ENCODE measurements around the gene RBM34. TPM values are rescaled to one million over a fixed set of nuclear protein-coding genes. Genes with fewer than 3 reads are reported as not detected.

Gene RBM34
- polyA plus RNA-seq, 3 donors: 20.5 to 25.7 (median 22.5) TPM

DNA sequence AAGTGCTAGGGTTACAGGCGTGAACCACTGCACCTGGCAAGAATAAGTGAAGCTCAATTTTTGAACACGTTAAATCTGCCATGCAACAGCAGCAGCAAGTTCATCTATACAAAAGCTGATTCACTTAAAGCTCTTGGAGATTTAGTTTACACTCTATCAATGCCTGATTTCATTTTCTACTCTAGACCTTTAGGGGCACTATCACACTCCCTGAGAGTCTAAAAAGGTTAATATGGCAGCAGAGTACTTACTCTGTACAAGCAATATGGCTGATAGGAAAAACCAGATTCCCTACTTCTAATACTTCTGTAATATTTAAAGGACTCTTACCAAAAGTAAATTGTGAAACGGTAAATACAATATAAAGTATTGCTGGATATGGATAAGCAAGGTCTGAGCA lies 4.8 kb downstream of the RBM34 start:
- H3K9ac ChIP-seq (ENCODE audit: insufficient read depth, low read length, poor library complexity, severe bottlenecking): no peak overlapping the region
- H3K79me2 ChIP-seq (ENCODE audit: insufficient read depth, low read length): peaks cover 51% of the 10 kb centered on the region
- H3K27ac ChIP-seq (ENCODE audit: low read depth in 1 of 2, low read length in 2 of 2): no peak overlapping the region
- H3K4me1 ChIP-seq (ENCODE audit: control insufficient read depth in 1 of 2, insufficient read depth in 2 of 2, low read length in 2 of 2): peaks cover 9 to 14% of the 10 kb centered on the region in 2 donors
- Mint-ChIP-seq H3K4me1 (peaks cover 8% of the 10 kb centered on the region), H3K4me3 (no peak overlapping the region), H3K27ac (peak overlapping the region in 1 of 7 donors; percentile 30), H3K36me3 (peaks cover 35 to 54% of the 10 kb centered on the region in 2 donors), H3K9me3 (peaks cover 0 to 2% (median 0%) of the 10 kb centered on the region in 7 donors), H3K27me3 (ENCODE audit: low read depth in 3 of 3) (no peaks in the 10 kb centered on the region)
- no peaks in the 10 kb centered on the region for H3K27me3 ChIP-seq (ENCODE audit: control insufficient read depth in 2 of 2, insufficient read depth in 2 of 2, low read length in 2 of 2)
- no peak for DNase-seq
- TF ChIP-seq, protein P1, sequence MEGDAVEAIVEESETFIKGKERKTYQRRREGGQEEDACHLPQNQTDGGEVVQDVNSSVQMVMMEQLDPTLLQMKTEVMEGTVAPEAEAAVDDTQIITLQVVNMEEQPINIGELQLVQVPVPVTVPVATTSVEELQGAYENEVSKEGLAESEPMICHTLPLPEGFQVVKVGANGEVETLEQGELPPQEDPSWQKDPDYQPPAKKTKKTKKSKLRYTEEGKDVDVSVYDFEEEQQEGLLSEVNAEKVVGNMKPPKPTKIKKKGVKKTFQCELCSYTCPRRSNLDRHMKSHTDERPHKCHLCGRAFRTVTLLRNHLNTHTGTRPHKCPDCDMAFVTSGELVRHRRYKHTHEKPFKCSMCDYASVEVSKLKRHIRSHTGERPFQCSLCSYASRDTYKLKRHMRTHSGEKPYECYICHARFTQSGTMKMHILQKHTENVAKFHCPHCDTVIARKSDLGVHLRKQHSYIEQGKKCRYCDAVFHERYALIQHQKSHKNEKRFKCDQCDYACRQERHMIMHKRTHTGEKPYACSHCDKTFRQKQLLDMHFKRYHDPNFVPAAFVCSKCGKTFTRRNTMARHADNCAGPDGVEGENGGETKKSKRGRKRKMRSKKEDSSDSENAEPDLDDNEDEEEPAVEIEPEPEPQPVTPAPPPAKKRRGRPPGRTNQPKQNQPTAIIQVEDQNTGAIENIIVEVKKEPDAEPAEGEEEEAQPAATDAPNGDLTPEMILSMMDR (IDR thresholded peaks at IDR 0.05): no peak
- no peaks in the 10 kb centered on the region for H3K9me3 ChIP-seq (replicated peaks in 1 of 2; ENCODE audit: control insufficient read depth in 1 of 2, insufficient read depth in 1 of 2, low read length in 2 of 2)
- H4K20me1 ChIP-seq (ENCODE audit: insufficient read depth, low read length): peaks cover 13% of the 10 kb centered on the region
- no peak overlapping the region for H3K4me2 ChIP-seq (replicated peaks; ENCODE audit: extremely low read depth, low read length, poor library complexity, severe bottlenecking)
- no peak overlapping the region for H2AFZ ChIP-seq (ENCODE audit: insufficient read depth, low read depth, low read length, poor library complexity, severe bottlenecking)
- no peak overlapping the region for H3K4me3 ChIP-seq (replicated peaks in 1 of 3; ENCODE audit: low read depth in 2 of 3, low read length in 3 of 3)
- H3K36me3 ChIP-seq (replicated peaks in 1 of 2; ENCODE audit: control insufficient read depth in 1 of 2, insufficient read depth in 2 of 2, low read length in 2 of 2): peaks cover 62 to 74% of the 10 kb centered on the region in 2 donors
- intact Hi-C loops (cut with micrococcal nuclease): no loop called here
- 100% methylated on average over 1 of the region's 3 CpGs for WGBS (ENCODE audit: insufficient coverage)

GRCh38 chr1:235152235-235152634 lies 8.8 kb downstream of the RBM34 start:
- H3K9me3 Mint-ChIP-seq: no peaks in the 10 kb centered on the region
- intact Hi-C loops (cut with micrococcal nuclease): no loop called here
- no peak overlapping the region for H3K4me3 ChIP-seq (replicated peaks in 1 of 3; ENCODE audit: low read depth in 2 of 3, low read length in 3 of 3)
- no peak overlapping the region for H3K9ac ChIP-seq (ENCODE audit: insufficient read depth, low read length, poor library complexity, severe bottlenecking)
- no peak overlapping the region for H2AFZ ChIP-seq (ENCODE audit: insufficient read depth, low read depth, low read length, poor library complexity, severe bottlenecking)
- TF ChIP-seq, protein P1 (IDR thresholded peaks at IDR 0.05): no peak
- peaks cover 19% of the 10 kb centered on the region for H4K20me1 ChIP-seq (ENCODE audit: insufficient read depth, low read length)
- peaks cover 62 to 84% of the 10 kb centered on the region in 2 donors for H3K36me3 Mint-ChIP-seq
- H3K27ac ChIP-seq (ENCODE audit: low read depth in 1 of 2, low read length in 2 of 2): no peak overlapping the region
- H3K4me2 ChIP-seq (replicated peaks; ENCODE audit: extremely low read depth, low read length, poor library complexity, severe bottlenecking): no peak overlapping the region
- no peaks in the 10 kb centered on the region for H3K4me1 ChIP-seq (ENCODE audit: control insufficient read depth in 1 of 2, insufficient read depth in 2 of 2, low read length in 2 of 2)
- peaks cover 22% of the 10 kb centered on the region for H3K79me2 ChIP-seq (ENCODE audit: insufficient read depth, low read length)
- H3K9me3 ChIP-seq (replicated peaks in 1 of 2; ENCODE audit: control insufficient read depth in 1 of 2, insufficient read depth in 1 of 2, low read length in 2 of 2): no peaks in the 10 kb centered on the region
- no peak overlapping the region for H3K27ac Mint-ChIP-seq
- H3K27me3 ChIP-seq (ENCODE audit: control insufficient read depth in 2 of 2, insufficient read depth in 2 of 2, low read length in 2 of 2): no peaks in the 10 kb centered on the region
- peaks cover 80 to 97% of the 10 kb centered on the region in 2 donors for H3K36me3 ChIP-seq (replicated peaks in 1 of 2; ENCODE audit: control insufficient read depth in 1 of 2, insufficient read depth in 2 of 2, low read length in 2 of 2)
- DNase-seq: no peak
- no peaks in the 10 kb centered on the region for H3K4me1 Mint-ChIP-seq
- H3K27me3 Mint-ChIP-seq (ENCODE audit: low read depth in 3 of 3): no peaks in the 10 kb centered on the region
- H3K4me3 Mint-ChIP-seq: no peak overlapping the region
